PFSK-1 (cell line): Measurements from ENCODE around the gene SLC12A8.
A peak's percentile ranks its signal among the peaks of the same experiment; 100 is the strongest.

Experiments
- FOXP2 ChIP-seq: optimal IDR thresholded peaks from 2 replicates; pipeline ENCODE3; 2011; ENCODE audit warnings: borderline replicate concordance, control low read depth, inconsistent platforms; ENCODE audit not compliant: insufficient read depth; ENCODE audit errors: extremely low read length, extremely low read depth
- POLR2AphosphoS5 ChIP-seq: IDR thresholded peaks from 2 replicates; pipeline ENCODE4 v1.6.1; 2012; ENCODE audit warnings: low read depth, mild to moderate bottlenecking, control low read depth, low read length, moderate library complexity
- SIN3A ChIP-seq: IDR thresholded peaks from 2 replicates; pipeline ENCODE4 v1.6.1; 2012; ENCODE audit warnings: mild to moderate bottlenecking, low read length, moderate library complexity, borderline replicate concordance; ENCODE audit not compliant: insufficient read depth
- TAF1 ChIP-seq: IDR thresholded peaks from 2 replicates; pipeline ENCODE4 v1.6.1; 2012; ENCODE audit warnings: low read length, control low read depth, borderline replicate concordance; ENCODE audit not compliant: insufficient read depth
- TF ChIP-seq, protein P1 (sequence below), 2 experiments: IDR thresholded peaks; 2 replicates each; pipeline versions ENCODE4 v1.6.1 to v1.8.0; 2011 to 2012; ENCODE audit warnings: low read depth in 2 of 2, low read length in 2 of 2, control low read depth in 1 of 2, inconsistent platforms in 1 of 2, mild to moderate bottlenecking in 1 of 2, moderate library complexity in 1 of 2; ENCODE audit not compliant: insufficient read depth in 1 of 2

The SLC12A8 gene

DNA sequence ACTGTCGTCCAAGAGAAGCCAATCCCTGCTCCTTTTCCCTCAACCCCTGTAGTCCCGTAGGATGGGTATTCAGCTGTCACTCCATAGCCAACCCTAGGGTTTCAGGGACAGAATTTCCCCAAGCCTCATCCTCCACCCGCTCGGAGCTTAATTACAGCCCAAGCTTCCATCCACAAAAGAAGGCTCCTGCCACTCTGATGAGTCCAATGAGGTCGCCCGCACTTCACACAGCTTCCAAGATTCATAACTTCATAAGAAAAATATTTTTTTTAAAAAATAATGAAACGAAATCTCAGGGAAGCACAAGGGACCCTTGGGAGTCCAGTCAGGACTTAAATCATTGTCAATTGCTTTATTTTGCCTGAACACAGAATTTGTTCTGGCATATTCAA, 75.6 kb downstream of the SLC12A8 start:
- TF ChIP-seq, protein P1, sequence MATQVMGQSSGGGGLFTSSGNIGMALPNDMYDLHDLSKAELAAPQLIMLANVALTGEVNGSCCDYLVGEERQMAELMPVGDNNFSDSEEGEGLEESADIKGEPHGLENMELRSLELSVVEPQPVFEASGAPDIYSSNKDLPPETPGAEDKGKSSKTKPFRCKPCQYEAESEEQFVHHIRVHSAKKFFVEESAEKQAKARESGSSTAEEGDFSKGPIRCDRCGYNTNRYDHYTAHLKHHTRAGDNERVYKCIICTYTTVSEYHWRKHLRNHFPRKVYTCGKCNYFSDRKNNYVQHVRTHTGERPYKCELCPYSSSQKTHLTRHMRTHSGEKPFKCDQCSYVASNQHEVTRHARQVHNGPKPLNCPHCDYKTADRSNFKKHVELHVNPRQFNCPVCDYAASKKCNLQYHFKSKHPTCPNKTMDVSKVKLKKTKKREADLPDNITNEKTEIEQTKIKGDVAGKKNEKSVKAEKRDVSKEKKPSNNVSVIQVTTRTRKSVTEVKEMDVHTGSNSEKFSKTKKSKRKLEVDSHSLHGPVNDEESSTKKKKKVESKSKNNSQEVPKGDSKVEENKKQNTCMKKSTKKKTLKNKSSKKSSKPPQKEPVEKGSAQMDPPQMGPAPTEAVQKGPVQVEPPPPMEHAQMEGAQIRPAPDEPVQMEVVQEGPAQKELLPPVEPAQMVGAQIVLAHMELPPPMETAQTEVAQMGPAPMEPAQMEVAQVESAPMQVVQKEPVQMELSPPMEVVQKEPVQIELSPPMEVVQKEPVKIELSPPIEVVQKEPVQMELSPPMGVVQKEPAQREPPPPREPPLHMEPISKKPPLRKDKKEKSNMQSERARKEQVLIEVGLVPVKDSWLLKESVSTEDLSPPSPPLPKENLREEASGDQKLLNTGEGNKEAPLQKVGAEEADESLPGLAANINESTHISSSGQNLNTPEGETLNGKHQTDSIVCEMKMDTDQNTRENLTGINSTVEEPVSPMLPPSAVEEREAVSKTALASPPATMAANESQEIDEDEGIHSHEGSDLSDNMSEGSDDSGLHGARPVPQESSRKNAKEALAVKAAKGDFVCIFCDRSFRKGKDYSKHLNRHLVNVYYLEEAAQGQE (IDR thresholded peaks at IDR 0.05; ENCODE audit: insufficient read depth in 1 of 2, low read depth in 2 of 2, low read length in 2 of 2) = no peak
- no peak for TF ChIP-seq POLR2AphosphoS5
- no peak for TF ChIP-seq FOXP2
- TF ChIP-seq SIN3A = no peak
- no peak for TF ChIP-seq TAF1

DNA sequence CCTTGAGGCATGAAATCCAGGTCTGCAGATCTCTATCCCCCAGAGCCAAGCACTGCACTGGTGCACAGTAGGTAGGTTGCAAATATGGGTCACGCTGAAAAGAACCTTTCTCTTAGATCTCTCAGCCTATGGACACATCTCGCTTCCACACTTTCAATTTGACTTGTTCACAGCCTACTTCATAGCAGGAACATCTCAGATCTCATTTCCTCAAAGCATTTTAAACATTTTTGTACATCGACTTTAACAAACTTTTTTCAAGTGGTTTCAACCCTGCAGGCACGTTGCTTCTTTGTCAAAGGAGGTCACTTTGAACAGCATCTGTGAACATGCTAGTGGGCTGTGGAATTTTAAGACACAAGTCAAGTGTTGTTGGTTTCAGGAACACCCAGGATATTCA, 76.0 kb downstream of the SLC12A8 start:
- TF ChIP-seq, protein P1 (IDR thresholded peaks at IDR 0.05; ENCODE audit: insufficient read depth in 1 of 2, low read depth in 2 of 2, low read length in 2 of 2) = no peak
- no peak for TF ChIP-seq FOXP2
- no peak for TF ChIP-seq SIN3A
- TF ChIP-seq TAF1 = no peak

DNA sequence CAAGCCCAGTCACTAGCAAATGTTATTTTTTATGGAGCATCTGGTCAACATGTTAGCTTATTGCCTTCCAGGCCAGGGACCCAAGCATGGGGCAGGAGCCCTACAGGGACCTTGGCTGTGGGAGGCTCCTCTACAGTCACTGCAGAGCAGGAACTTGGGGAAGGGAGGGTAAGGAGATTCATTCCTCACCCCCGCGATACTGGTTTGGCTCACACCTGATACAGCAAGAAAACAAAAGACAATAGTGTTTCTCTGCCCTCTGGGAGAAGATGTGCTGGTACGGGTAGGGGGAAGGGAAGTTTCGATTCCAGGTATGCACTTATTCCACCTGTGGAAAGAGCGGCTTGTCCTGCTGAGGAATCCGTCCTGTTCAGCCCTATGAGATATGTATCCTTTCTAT, 77.6 kb downstream of the SLC12A8 start:
- TF ChIP-seq, protein P1 (IDR thresholded peaks at IDR 0.05; ENCODE audit: insufficient read depth in 1 of 2, low read depth in 2 of 2, low read length in 2 of 2) = no peak
- no peak for TF ChIP-seq POLR2AphosphoS5
- no peak for TF ChIP-seq TAF1
- TF ChIP-seq SIN3A = no peak
- TF ChIP-seq FOXP2 = no peak

DNA sequence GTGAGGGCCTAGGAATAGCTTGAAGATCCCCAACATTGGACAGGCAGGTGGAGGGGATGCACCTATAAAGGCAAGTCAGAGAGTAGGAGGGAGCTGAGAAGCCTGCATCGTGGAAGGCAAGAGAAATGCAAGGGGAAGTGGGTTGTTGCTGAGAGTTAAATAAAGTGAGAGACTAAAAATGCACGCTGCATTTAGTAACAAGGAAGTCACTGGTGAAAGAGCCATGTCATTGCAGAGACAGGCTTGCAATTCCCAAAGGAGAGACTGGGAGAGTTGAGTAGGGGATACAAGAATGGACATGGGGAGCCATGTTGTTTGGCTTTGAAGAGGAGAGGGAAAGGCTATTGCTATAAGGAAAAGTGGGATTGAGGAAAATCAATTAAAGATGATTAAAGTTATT, 79.7 kb downstream of the SLC12A8 start:
- TF ChIP-seq TAF1 (no peak), SIN3A (no peak), POLR2AphosphoS5 (no peak), FOXP2 (no peak)
- TF ChIP-seq, protein P1 (IDR thresholded peaks at IDR 0.05; ENCODE audit: insufficient read depth in 1 of 2, low read depth in 2 of 2, low read length in 2 of 2) = no peak

DNA sequence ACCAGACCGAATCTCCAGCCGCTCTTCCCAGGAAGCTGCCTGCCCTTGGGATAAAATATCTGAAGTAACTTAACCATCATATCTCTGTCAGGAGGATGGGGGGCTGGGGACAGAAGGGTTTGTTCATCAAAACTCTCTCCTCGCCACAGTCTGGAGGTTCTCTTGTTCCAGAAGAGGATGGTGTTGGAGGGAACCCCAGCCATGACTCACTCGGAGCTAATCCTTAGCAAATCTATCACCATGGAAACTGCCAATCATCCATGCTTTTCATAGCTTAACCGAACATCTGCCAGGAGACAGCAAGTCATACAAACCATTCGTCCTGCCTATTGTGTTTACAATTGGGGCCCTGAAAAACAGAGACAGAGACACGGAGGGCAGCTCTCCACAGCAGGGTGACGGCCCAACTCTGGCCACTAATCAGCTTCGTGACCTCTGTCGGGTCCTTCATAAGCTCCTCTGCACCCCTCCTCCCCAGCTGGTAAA, 83.0 kb downstream of the SLC12A8 start:
- TF ChIP-seq POLR2AphosphoS5 (no peak), FOXP2 (peak; percentile 74), TAF1 (no peak), SIN3A (no peak)
- TF ChIP-seq, protein P1 (IDR thresholded peaks at IDR 0.05; ENCODE audit: insufficient read depth in 1 of 2, low read depth in 2 of 2, low read length in 2 of 2) = no peak
